ENCODE results near the gene NOP9. TPM values are rescaled to one million over a fixed set of nuclear protein-coding genes. Genes with fewer than 3 reads are reported as not detected.
A peak's percentile ranks its signal among the peaks of the same experiment; 100 is the strongest.

Gene NOP9
- polyA plus RNA-seq, 1 experiment = 12.0 TPM

DNA sequence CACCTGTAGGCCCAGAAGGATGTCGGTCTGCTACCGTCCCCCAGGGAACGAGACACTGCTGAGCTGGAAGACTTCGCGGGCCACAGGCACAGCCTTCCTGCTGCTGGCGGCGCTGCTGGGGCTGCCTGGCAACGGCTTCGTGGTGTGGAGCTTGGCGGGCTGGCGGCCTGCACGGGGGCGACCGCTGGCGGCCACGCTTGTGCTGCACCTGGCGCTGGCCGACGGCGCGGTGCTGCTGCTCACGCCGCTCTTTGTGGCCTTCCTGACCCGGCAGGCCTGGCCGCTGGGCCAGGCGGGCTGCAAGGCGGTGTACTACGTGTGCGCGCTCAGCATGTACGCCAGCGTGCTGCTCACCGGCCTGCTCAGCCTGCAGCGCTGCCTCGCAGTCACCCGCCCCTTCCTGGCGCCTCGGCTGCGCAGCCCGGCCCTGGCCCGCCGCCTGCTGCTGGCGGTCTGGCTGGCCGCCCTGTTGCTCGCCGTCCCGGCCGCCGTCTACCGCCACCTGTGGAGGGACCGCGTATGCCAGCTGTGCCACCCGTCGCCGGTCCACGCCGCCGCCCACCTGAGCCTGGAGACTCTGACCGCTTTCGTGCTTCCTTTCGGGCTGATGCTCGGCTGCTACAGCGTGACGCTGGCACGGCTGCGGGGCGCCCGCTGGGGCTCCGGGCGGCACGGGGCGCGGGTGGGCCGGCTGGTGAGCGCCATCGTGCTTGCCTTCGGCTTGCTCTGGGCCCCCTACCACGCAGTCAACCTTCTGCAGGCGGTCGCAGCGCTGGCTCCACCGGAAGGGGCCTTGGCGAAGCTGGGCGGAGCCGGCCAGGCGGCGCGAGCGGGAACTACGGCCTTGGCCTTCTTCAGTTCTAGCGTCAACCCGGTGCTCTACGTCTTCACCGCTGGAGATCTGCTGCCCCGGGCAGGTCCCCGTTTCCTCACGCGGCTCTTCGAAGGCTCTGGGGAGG is 11.3 kb downstream of the NOP9 start, which contains the start of gene LTB4R:
TSS of gene LTB4R (plus strand) at position 857 of the 959 bp plus-strand sequence. CDS start 4,150 bp downstream, outside the sequence.
- no peak within 1 kb of the TSS for H3K27ac ChIP-seq (ENCODE audit: low read depth, low read length)
- TF ChIP-seq, protein P1, sequence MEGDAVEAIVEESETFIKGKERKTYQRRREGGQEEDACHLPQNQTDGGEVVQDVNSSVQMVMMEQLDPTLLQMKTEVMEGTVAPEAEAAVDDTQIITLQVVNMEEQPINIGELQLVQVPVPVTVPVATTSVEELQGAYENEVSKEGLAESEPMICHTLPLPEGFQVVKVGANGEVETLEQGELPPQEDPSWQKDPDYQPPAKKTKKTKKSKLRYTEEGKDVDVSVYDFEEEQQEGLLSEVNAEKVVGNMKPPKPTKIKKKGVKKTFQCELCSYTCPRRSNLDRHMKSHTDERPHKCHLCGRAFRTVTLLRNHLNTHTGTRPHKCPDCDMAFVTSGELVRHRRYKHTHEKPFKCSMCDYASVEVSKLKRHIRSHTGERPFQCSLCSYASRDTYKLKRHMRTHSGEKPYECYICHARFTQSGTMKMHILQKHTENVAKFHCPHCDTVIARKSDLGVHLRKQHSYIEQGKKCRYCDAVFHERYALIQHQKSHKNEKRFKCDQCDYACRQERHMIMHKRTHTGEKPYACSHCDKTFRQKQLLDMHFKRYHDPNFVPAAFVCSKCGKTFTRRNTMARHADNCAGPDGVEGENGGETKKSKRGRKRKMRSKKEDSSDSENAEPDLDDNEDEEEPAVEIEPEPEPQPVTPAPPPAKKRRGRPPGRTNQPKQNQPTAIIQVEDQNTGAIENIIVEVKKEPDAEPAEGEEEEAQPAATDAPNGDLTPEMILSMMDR (IDR thresholded peaks at IDR 0.05; ENCODE audit: low read depth, low read length) = peak; percentile 12; the same call in 1 of the 2 replicates
- ChIA-PET POLR2A (interaction anchor here (1.3 kb wide), 1 partner anchor 121 kb away, joined by 5 read pairs; no protein-coding TSS in a partner anchor), CTCF (interaction anchor here (1.1 to 6.3 kb wide), 7 partner anchors 10 to 259 kb away, joined by 3 to 87 read pairs (median 35); partner anchors contain the start of genes CARMIL3, DHRS1 and NOP9)
- DNase-seq (ENCODE audit: low read depth, low spot score) = no peak
- peak within 1 kb of the TSS; percentile 20; the same call in 1 of the 2 replicates for H3K4me3 ChIP-seq (ENCODE audit: low read depth, low read length)
- H3K9me3 ChIP-seq (ENCODE audit: control insufficient read depth, insufficient read depth, low read length) = peaks cover 4% of the 10 kb centered on the region; the same call in 1 of the 2 replicates
- peaks cover 2% of the 10 kb centered on the region for H3K27me3 ChIP-seq (ENCODE audit: control insufficient read depth, insufficient read depth, low read length)

GRCh38 chr14:24311837-24312615 is 12.4 kb downstream of the NOP9 start:
- no peak for DNase-seq (ENCODE audit: low read depth, low spot score)
- H3K4me3 ChIP-seq (ENCODE audit: low read depth, low read length) = no peak overlapping the region
- H3K27me3 ChIP-seq (ENCODE audit: control insufficient read depth, insufficient read depth, low read length) = peaks cover 3% of the 10 kb centered on the region
- POLR2A ChIA-PET = no interaction called here
- TF ChIP-seq, protein P1 (IDR thresholded peaks at IDR 0.05; ENCODE audit: low read depth, low read length) = 0 out of 2 replicates have a peak, but pooled peaks have one; percentile 1
- CTCF ChIA-PET = interaction anchor here (0.9 to 6.3 kb wide), 4 partner anchors 11 to 124 kb away, joined by 3 to 51 read pairs (median 6); no protein-coding TSS in a partner anchor
- H3K9me3 ChIP-seq (ENCODE audit: control insufficient read depth, insufficient read depth, low read length) = peaks cover 6% of the 10 kb centered on the region; the same call in 1 of the 2 replicates
- H3K27ac ChIP-seq (ENCODE audit: low read depth, low read length) = no peak overlapping the region

GRCh38 chr14:24312736-24313507 is 13.3 kb downstream of the NOP9 start:
- no peak for DNase-seq (ENCODE audit: low read depth, low spot score)
- peaks cover 6% of the 10 kb centered on the region; the same call in 1 of the 2 replicates for H3K9me3 ChIP-seq (ENCODE audit: control insufficient read depth, insufficient read depth, low read length)
- ChIA-PET POLR2A (no interaction called here), CTCF (interaction anchor here (0.7 to 1.7 kb wide), 5 partner anchors 16 to 123 kb away, joined by 3 to 7 read pairs (median 5); no protein-coding TSS in a partner anchor)
- H3K4me3 ChIP-seq (ENCODE audit: low read depth, low read length) = no peak overlapping the region
- TF ChIP-seq, protein P1 (IDR thresholded peaks at IDR 0.05; ENCODE audit: low read depth, low read length) = no peak
- no peak overlapping the region for H3K27ac ChIP-seq (ENCODE audit: low read depth, low read length)
- H3K27me3 ChIP-seq (ENCODE audit: control insufficient read depth, insufficient read depth, low read length) = peaks cover 3% of the 10 kb centered on the region

GRCh38 chr14:24313913-24314312 is 14.3 kb downstream of the NOP9 start:
- no peak for DNase-seq (ENCODE audit: low read depth, low spot score)
- Histone ChIP-seq H3K9me3 (ENCODE audit: control insufficient read depth, insufficient read depth, low read length) (peaks cover 6% of the 10 kb centered on the region; the same call in 1 of the 2 replicates), H3K27me3 (ENCODE audit: control insufficient read depth, insufficient read depth, low read length) (peaks cover 8% of the 10 kb centered on the region), H3K4me3 (ENCODE audit: low read depth, low read length) (no peak overlapping the region), H3K27ac (ENCODE audit: low read depth, low read length) (no peak overlapping the region)
- POLR2A ChIA-PET = no interaction called here
- TF ChIP-seq, protein P1 (IDR thresholded peaks at IDR 0.05; ENCODE audit: low read depth, low read length) = no peak
- CTCF ChIA-PET = interaction anchor here (0.7 to 1.2 kb wide), 2 partner anchors 17 to 94 kb away, joined by 4 to 6 read pairs; no protein-coding TSS in a partner anchor

Data from AG04450 (cell line).